Hematopoietic multipotent progenitor cell (in vitro differentiated cells): Measurements from ENCODE around the gene MGMT. TPM values are rescaled to one million over a fixed set of nuclear protein-coding genes. Genes with fewer than 3 reads are reported as not detected.

Experiments
- DNase-seq, 3 donors: peaks; one replicate each; pipeline ENCODE4 v3.0.0-alpha.2; 2011 to 2015; ENCODE audit warnings: low read depth in 2 of 3, low spot score in 2 of 3
- total RNA-seq: library from RNA; depleted of rRNA; stranded (reverse); fragments of >200 nt; gene quantifications from one replicate; pipeline ENCODE4 v1.2.3, GENCODE V29; 2012

MGMT gene
- total RNA-seq, 1 donor, result 36.4 TPM

- peak in 1 of 3 donors; percentile 34 for DNase-seq
Measured at GRCh38 chr10:129704225-129704624, 237.2 kb downstream of the MGMT start.

DNA sequence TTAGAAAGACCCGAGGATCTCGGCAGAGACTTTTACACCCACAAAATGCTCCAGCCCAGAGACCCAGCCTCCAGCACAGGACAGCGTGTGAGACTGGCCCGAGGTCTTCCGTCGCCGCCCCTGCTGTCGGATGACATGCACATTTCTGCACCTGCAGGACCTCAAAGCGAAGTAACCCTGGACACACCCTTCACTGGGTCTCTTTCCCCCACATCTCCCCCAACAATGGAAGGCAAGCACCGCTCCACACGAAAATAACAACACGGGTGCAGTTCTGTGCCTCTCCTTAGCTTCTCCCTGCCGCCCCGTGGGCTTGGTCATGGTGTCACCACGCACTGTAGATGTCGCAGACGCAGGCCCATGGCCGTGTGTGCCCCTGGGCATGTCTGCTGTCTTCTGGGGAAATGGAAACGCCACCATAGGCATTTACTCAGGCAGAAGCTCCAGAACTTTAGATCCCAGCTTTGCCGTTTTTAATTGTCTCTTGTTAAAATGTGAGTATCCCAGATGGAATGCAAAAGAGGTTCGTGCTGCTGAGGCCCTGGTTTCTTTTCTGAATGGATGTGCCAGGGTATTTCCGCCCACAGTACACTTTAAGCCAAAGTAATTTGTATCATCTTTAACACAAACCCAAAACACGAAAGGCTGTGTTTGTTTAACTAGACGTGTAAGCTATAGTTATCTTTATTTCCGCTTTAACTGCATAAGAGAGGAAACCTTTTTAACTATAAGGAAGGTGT, 237.9 kb downstream of the MGMT start:
- DNase-seq, result no peak

- no peak for DNase-seq
Measured at GRCh38 chr10:129705676-129706075, 238.6 kb downstream of the MGMT start.

DNA sequence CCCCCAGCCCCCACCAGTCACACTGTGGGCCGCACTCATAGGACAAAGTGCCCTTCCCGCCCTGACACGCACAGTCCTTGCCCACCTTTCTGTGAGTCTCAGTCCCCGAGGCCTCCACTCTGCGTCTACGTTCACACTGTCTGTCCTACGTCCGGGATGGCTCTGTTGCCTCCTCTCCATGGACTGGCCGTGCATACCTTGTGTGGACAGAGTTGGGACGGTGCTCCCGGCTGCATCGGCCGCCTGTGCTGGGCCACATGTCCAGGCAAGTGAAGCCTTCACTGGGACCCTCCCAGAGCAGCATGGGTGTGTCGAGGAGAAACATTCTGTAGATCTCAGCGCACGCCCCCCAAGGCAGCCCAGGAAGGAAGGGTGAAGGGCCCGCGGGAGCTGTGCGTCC, 239.0 kb downstream of the MGMT start:
- DNase-seq, result no peak

DNA sequence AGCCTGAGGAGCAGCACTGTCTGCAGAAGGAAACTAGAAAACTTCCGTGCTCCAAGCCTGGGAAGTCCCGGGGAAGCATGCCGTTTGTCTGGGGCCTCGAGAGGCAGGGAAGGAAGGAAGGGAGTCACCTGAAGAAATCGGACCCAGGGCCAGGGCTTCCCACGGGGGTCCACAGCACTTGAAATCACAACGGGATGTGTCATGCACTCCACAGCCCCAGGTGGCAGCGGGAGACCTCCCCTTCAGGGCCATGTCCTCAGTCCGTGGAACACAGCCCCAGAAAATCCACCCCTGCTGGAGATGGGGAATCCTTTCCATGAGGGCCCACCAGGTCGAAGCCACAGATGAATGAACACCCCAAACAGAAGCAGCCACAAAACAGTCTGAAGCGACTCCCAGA, 239.5 kb downstream of the MGMT start:
- DNase-seq, result no peak

DNA sequence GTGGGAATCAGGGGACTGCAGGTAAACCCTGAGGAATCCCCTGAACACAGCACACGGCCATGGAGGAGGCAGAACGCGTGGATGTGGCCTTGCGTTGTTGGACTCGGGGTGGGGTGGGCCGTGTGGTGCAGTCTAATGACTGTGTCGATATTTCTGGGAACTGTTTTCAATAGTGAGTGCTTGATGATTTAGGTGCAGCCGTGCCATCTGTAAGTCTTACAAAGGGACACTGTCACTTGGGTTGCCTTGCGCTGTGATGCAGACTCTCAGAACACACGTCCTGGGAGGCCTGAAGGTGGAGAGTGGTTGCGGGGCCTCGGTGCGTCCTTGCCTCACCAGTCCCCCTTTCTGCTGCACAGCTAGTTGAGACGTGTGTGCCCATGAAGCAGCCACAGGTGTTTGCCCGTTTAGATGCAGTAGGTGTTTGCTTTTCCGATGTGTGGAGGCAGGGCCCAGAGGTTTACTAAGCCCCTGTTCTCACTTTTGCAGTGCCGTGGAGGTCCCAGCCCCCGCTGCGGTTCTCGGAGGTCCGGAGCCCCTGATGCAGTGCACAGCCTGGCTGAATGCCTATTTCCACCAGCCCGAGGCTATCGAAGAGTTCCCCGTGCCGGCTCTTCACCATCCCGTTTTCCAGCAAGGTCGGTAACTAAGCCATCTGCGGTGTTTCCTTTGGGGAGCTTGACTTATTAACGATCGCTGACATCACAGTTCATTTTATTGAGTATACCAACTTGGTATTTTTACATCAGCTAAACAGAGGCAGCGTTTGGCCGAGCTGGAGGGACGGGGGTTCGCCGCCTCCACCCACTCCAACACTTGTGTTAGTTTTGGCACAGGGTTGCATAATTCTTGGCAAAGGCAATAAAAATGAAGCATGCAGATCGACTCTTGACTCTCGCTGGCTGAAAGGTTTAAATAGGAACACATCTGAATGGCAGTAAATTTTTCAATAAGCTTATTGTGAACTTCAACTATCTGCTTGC, 240.7 kb downstream of the MGMT start:
- DNase-seq, result no peak

DNA sequence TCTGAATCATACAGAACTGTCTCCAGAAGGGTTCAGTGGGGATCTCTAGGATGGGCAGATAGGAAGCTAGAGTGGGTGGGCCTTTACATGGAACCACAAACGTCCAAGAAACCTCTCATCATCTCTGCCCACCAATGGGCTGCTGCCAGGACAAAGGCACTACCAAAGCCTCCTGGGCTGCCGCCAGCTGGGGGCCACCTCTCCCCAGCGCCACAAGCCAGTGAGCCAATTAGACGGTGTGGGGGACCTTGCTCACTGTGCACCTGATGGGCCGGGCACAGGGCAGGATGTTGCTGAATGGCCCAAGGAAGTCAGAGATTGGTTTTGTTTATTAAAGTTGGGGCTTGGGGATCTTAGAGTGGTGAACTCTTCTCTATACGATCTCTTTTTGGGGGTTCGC, 242.1 kb downstream of the MGMT start:
- DNase-seq, result no peak

GRCh38 chr10:129709627-129710509, 242.8 kb downstream of the MGMT start:
- DNase-seq, result no peak

DNA sequence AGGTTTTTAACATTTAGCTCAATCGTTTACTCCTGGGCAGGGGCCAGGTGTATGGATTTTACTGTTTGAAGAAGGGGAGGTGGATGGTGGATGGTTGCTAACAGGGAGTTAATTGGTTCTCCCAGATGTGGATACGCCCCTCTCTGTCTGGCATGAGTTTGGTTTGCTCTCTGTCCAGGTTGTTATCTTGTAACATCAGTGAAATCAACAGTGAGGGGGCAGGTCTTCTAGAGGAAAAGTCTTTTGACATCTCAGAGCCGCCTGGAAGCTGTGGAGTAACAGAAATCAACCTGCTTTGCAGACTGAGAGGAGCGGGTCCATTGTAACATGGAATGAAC, 243.4 kb downstream of the MGMT start:
- no peak for DNase-seq

DNA sequence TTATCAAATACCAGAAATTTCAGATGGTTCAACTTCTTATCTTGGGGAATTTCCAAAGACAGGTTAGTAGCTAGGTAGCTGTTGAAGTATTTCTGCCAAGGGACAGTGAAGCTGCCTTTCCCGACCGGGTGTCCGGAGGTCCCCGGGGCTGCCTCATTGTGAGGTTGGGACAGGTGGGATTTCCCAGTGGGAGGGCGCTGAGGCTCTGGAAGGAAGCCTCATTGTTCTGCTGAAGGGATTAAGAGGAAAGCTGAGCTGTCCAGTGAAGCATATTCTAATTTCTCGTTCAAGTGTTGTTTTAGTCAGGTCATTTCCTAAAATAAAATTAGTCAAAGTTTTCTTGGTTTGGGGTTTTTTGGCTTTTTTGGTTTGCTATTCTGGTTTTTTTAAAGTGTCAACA, 244.2 kb downstream of the MGMT start:
- no peak for DNase-seq

GRCh38 chr10:129712000-129712399, 245.0 kb downstream of the MGMT start:
- DNase-seq, result no peak

GRCh38 chr10:129713659-129714265, 246.7 kb downstream of the MGMT start:
- no peak for DNase-seq

GRCh38 chr10:129715805-129716204, 248.8 kb downstream of the MGMT start:
- no peak for DNase-seq

- no peak for DNase-seq
Measured at GRCh38 chr10:129716211-129716681, 249.2 kb downstream of the MGMT start.

GRCh38 chr10:129716881-129717280, 249.8 kb downstream of the MGMT start:
- no peak for DNase-seq

DNA sequence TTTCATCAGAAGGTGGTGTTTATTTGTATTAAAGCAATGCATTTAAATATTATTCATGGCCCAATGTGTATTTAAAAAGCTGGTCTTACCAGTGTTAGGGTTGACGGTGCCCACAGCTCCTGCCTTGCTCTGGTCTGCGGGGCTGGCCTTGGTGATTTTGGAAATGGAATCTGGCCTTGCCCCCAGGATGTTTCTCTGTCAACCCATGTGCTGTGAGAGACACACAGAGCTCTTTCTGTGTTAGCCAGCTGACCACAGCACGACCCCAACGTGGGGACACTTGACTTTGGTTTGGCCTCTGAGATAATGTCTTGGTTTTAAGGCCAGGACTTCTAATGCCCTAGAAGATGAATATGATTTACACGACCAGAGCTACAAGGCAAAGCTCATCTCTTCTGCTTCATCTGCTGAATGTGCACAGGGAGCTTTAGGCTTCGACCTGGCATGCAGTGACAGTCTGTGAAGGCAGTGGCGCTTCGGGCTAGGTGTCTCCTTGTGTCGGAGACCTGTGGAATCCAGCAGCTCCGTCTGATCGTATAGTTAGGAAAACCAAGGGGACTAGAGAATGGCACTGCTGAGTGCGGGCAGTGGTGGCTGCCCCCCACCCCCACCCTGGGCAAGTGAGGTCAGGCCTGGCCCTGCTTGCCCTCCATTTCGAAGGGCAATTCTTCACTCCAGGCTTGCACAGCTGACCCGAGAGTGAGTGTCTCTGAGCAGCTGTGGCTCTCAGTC, 250.9 kb downstream of the MGMT start:
- DNase-seq, result no peak

DNA sequence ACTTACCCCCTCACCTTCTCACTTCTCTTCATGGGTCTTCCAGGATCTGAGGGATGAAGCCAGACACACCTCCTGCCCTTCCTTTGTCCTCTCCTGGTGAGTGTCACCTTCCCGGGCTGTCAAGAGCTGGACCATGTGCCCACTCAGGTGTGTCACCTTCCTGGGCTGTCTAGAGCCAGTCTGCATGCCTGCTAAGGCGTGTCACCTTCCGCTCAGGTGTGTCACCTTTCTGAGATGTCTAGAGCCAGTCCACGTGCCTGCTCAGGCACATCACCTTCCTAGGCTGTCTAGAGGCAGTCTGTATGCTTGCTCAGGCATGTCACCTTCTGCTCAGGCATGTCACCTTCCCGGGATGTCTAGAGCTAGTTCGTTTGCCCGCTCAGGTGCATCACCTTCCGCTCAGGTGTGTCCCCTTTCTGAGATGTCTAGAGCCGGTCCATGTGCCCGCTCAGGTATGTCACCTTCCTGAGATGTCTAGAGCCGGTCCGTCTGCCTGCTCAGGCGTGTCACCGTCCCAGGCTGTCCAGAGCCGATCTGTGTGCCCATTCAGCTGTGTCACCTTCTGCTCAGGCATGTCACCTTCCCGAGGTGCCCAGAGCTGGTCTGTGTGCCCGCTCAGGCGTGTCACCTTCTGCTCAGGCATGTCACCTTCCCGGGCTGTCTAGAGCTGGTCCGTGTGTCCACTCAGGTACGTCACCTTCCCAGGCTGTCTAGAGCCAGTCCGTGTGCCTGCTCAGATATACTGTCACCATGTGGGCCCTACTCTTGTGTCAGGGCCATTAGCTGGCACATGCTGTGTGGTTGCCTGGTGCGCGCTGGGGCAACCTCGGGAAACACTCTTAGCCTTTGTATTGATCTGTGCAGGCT, 251.7 kb downstream of the MGMT start:
- DNase-seq, result no peak

DNA sequence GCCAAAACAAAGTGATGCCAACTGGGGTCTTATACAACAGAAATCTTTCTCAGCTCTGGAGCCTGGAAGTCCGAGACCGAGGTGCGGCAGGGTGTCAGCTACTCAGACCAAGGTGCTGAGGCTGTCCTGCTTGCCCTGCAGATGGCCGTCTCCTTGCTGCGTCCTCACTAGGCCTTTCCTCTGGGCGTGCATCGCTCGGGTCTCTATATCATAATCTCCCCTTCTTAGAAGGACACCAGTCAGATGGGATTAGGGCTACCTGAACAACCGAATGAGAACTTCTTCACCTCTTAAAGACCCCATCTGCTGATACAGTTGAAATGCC, 252.3 kb downstream of the MGMT start:
- no peak for DNase-seq
